SK-N-SH treated with all-trans-retinoic acid at 6 μM for 48 hours (cell line): ENCODE results near the gene WNT5A.

Experiments
- ATAC-seq: fragments of 200-7000 bp; cut with Tn5 transposase; 3 replicates; pipeline ENCODE4 v1.9.1; 2020; ENCODE audit warnings: mild to moderate bottlenecking, moderate library complexity
- BACH2 ChIP-seq: fragments of 250-450 bp; sonication (Bioruptor Pico); IDR thresholded peaks from 2 replicates; pipeline ENCODE4 v1.9.0; 2021; ENCODE audit warnings: mild to moderate bottlenecking, borderline replicate concordance
- CREB5 ChIP-seq: fragments of 250-450 bp; sonication (Bioruptor Pico); IDR thresholded peaks from 2 replicates; pipeline ENCODE4 v1.5.1; 2020; ENCODE audit warnings: low read depth, mild to moderate bottlenecking, moderate library complexity
- CSRNP3 ChIP-seq: fragments of 250-450 bp; sonication (Bioruptor Pico); IDR thresholded peaks from 2 replicates; pipeline ENCODE4 v1.5.1; 2021; ENCODE audit warnings: mild to moderate bottlenecking, moderate library complexity
- ESRRG ChIP-seq: fragments of 250-450 bp; sonication (Bioruptor Pico); IDR thresholded peaks from 2 replicates; pipeline ENCODE4 v1.6.1; 2021; ENCODE audit warnings: mild to moderate bottlenecking
- GLIS3 ChIP-seq: fragments of 250-450 bp; sonication (Bioruptor Pico); IDR thresholded peaks from 2 replicates; pipeline ENCODE4 v1.5.0; 2020; ENCODE audit warnings: mild to moderate bottlenecking, moderate library complexity
- ISL1 ChIP-seq: fragments of 250-450 bp; sonication (Bioruptor Pico); IDR thresholded peaks from 2 replicates; pipeline ENCODE4 v2.1.2; 2022; ENCODE audit warnings: mild to moderate bottlenecking, moderate library complexity
- OSR1 ChIP-seq: fragments of 250-450 bp; sonication (Bioruptor Pico); IDR thresholded peaks from 2 replicates; pipeline ENCODE4 v1.8.0; 2022; ENCODE audit warnings: moderate library complexity, mild to moderate bottlenecking, inconsistent platforms
- PATZ1 ChIP-seq: fragments of 250-450 bp; sonication (Bioruptor Pico); IDR thresholded peaks from 2 replicates; pipeline ENCODE4 v1.8.0; 2020; ENCODE audit warnings: mild to moderate bottlenecking, moderate library complexity, borderline replicate concordance
- PPARA ChIP-seq: fragments of 250-450 bp; sonication (Bioruptor Pico); IDR thresholded peaks from 2 replicates; pipeline ENCODE4 v1.5.0; 2020; ENCODE audit warnings: mild to moderate bottlenecking, borderline replicate concordance
- RARB ChIP-seq: fragments of 250-450 bp; sonication (Bioruptor Pico); IDR thresholded peaks from 2 replicates; pipeline ENCODE4 v1.8.0; 2021; ENCODE audit warnings: mild to moderate bottlenecking, moderate library complexity
- SNAI2 ChIP-seq: fragments of 250-450 bp; sonication (Bioruptor Pico); IDR thresholded peaks from 2 replicates; pipeline ENCODE4 v1.5.0; 2020; ENCODE audit warnings: mild to moderate bottlenecking, moderate library complexity
- TCF4 ChIP-seq: fragments of 250-450 bp; sonication (Bioruptor Pico); IDR thresholded peaks from 2 replicates; pipeline ENCODE4 v1.8.0; 2021; ENCODE audit warnings: mild to moderate bottlenecking, moderate library complexity, borderline replicate concordance
- TOX ChIP-seq: fragments of 250-450 bp; sonication (Bioruptor Pico); IDR thresholded peaks from 2 replicates; pipeline ENCODE4 v1.8.0; 2021; ENCODE audit warnings: mild to moderate bottlenecking, moderate library complexity, borderline replicate concordance
- TSHZ2 ChIP-seq: fragments of 250-450 bp; sonication (Bioruptor Pico); IDR thresholded peaks from 2 replicates; pipeline ENCODE4 v1.5.0; 2020; ENCODE audit warnings: mild to moderate bottlenecking, moderate library complexity
- ZC3H10 ChIP-seq: fragments of 250-450 bp; sonication (Bioruptor Pico); IDR thresholded peaks from 2 replicates; pipeline ENCODE4 v1.5.1; 2021; ENCODE audit warnings: mild to moderate bottlenecking, moderate library complexity
- ZFP3 ChIP-seq: fragments of 250-450 bp; sonication (Bioruptor Pico); IDR thresholded peaks from 2 replicates; pipeline ENCODE4 v1.5.0; 2020; ENCODE audit warnings: mild to moderate bottlenecking, moderate library complexity
- ZFP30 ChIP-seq: fragments of 450-650 bp; formaldehyde crosslinking; IDR thresholded peaks from 2 replicates; pipeline ENCODE4 v1.5.0; 2022; ENCODE audit warnings: mild to moderate bottlenecking, moderate library complexity
- ZNF565 ChIP-seq: fragments of 450-650 bp; formaldehyde crosslinking; conservative IDR thresholded peaks from 2 replicates; pipeline ENCODE4 v1.5.0; 2020; ENCODE audit warnings: low read depth, mild to moderate bottlenecking, moderate library complexity
- ZNF70 ChIP-seq: fragments of 450-650 bp; formaldehyde crosslinking; IDR thresholded peaks from 2 replicates; pipeline ENCODE4 v1.5.0; 2020; ENCODE audit warnings: mild to moderate bottlenecking, moderate library complexity
- ZNF8 ChIP-seq: fragments of 450-650 bp; formaldehyde crosslinking; IDR thresholded peaks from 2 replicates; pipeline ENCODE4 v1.5.0; 2020; ENCODE audit warnings: mild to moderate bottlenecking, moderate library complexity
- TF ChIP-seq, protein P1 (sequence below): fragments of 250-450 bp; sonication (Bioruptor Pico); IDR thresholded peaks from 2 replicates; pipeline ENCODE4 v1.8.0; 2021; ENCODE audit warnings: low read depth, mild to moderate bottlenecking, moderate library complexity, borderline replicate concordance

Gene WNT5A

GRCh38 chr3:55491296-55491816 lies 4.2 kb upstream of the WNT5A start (continued):
- TF ChIP-seq PATZ1 (CRISPR knock-in tag), result no peak
- TF ChIP-seq TCF4 (CRISPR knock-in tag), result no peak
- peak; percentile 20; the same call in 1 of the 2 replicates for TF ChIP-seq ZC3H10 (CRISPR knock-in tag)
- no peak for TF ChIP-seq SNAI2
- TF ChIP-seq CREB5 (CRISPR knock-in tag), result no peak

DNA sequence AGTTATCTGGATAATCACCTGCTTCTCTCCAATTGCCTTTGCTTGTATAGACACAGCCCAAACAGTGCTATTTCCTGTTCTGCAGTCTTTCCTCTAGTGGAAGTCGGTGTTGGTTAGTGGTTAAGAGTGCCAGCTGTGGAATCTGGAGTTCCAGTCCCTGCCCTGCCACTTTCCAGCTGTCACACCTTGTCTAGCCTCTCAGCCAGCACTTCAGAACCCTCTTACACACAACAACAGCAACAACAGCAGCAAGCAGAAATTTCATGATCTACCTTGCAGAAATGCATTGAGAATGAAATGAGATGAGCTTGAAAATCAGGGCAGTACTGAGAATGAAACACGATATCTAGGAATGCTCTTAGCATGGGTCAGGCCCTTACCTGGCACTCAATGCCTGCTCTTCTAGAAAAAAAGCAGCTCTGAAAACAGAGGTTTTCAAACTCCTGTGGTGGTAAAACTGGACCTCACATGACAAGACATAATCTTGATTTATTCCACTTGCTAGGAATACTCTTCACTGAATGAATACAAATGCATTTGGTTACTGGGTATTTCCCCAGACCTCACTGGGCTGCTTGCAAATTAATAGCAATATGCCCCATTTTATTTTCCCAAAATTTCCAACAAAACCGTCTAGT lies 3.3 kb upstream of the WNT5A start:
- no peak for TF ChIP-seq ZNF8 (CRISPR knock-in tag)
- no peak for TF ChIP-seq ZFP30
- no peak for TF ChIP-seq ESRRG (CRISPR knock-in tag)
- TF ChIP-seq, all 23 proteins: peak for 0
- ATAC-seq, result peak; percentile 1; the same call in 1 of the 3 replicates

GRCh38 chr3:55489798-55490132 lies 2.7 kb upstream of the WNT5A start:
- ATAC-seq, result no peak

More at GRCh38 chr3:55489798-55490132, 2.7 kb upstream of the WNT5A start:
- TF ChIP-seq BACH2 (no peak), TSHZ2 (CRISPR knock-in tag) (no peak), ZC3H10 (CRISPR knock-in tag) (no peak), OSR1 (no peak), RARB (no peak), PPARA (CRISPR knock-in tag) (no peak), ZNF8 (CRISPR knock-in tag) (no peak), ZFP30 (no peak), TOX (no peak), ZNF565 (CRISPR knock-in tag) (no peak), ZNF70 (no peak), TCF4 (CRISPR knock-in tag) (no peak), GLIS3 (CRISPR knock-in tag) (no peak), CSRNP3 (CRISPR knock-in tag) (no peak), PATZ1 (CRISPR knock-in tag) (no peak), ISL1 (no peak), ZFP3 (no peak), CREB5 (CRISPR knock-in tag) (no peak)
- TF ChIP-seq, protein P1, sequence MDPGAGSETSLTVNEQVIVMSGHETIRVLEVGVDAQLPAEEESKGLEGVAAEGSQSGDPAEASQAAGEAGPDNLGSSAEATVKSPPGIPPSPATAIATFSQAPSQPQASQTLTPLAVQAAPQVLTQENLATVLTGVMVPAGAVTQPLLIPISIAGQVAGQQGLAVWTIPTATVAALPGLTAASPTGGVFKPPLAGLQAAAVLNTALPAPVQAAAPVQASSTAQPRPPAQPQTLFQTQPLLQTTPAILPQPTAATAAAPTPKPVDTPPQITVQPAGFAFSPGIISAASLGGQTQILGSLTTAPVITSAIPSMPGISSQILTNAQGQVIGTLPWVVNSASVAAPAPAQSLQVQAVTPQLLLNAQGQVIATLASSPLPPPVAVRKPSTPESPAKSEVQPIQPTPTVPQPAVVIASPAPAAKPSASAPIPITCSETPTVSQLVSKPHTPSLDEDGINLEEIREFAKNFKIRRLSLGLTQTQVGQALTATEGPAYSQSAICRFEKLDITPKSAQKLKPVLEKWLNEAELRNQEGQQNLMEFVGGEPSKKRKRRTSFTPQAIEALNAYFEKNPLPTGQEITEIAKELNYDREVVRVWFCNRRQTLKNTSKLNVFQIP (CRISPR knock-in tag), result no peak
- TF ChIP-seq, all 23 proteins: peak for 0
